GM21381 (cell line): ENCODE measurements around the gene ART5.
"Not testable (repeated sequence)": the region's sequence is repeated elsewhere in the genome, so short reads cannot be mapped to it uniquely, and the experiment has no call there.

ENCODE experiments used
- ATAC-seq: cut with Tn5 transposase; IDR thresholded peaks from one replicate; pipeline ENCODE4 v1.9.1; 2021; ENCODE audit warnings: mild to moderate bottlenecking, moderate library complexity; ENCODE audit not compliant: unreplicated experiment

The ART5 gene

DNA sequence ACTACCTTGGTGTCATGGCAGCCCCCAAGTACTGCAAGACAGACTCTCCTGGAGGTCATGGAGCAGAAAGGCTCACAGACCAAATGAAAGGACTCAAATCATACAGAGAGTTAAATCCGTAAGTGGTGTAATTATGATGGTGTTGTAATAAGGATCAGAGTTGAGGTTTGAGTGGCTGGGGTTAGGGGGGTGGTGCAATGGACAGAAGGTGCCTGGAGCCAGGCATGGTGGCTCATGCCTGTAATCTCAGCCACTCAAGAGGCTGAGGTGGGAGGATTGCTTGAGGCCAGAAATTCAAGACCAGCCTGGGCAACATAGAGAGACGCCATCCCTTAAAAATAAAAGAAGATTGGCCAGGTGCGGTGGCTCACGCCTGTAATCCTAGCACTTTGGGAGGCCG, 18.7 kb downstream of the ART5 start:
- no peak for ATAC-seq

DNA sequence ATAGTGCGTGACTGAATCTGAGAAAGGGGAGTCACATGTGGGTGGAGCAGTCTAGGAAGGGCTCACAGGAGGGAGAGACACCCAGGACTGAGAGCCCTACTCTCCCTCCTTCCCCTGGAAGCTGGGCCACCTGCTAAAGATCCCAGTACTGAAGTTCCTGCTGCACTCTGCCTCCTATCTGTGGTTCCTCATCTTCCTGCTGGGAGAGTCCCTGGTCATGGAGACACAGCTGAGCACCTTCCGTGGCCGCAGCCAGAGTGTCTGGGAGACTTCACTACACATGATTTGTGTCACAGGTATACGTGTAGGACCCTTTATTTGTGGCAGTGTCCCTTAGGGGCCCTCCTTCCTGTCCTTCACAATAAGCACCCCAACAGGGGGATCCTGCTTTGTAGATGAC, 19.3 kb downstream of the ART5 start:
- ATAC-seq: no peak

DNA sequence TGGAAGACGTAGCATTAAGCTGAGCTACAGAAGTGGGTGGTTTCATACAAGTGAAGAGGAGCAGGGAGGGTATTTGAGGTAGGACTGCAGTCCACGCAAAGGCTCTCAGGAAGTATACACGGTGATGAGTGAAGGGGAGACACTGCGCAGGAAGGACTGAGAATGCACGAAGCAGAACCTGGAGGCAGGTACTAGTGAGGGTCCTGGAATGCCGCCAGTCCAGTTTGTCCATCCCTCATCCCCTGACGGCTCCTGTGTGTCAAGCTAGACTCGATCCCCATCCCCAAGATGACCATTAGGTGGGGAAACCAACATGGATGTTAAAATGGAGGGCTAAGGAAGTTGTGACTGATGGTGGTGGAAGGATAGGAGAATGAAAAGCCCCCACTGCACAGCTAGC, 23.8 kb downstream of the ART5 start:
- no peak for ATAC-seq

DNA sequence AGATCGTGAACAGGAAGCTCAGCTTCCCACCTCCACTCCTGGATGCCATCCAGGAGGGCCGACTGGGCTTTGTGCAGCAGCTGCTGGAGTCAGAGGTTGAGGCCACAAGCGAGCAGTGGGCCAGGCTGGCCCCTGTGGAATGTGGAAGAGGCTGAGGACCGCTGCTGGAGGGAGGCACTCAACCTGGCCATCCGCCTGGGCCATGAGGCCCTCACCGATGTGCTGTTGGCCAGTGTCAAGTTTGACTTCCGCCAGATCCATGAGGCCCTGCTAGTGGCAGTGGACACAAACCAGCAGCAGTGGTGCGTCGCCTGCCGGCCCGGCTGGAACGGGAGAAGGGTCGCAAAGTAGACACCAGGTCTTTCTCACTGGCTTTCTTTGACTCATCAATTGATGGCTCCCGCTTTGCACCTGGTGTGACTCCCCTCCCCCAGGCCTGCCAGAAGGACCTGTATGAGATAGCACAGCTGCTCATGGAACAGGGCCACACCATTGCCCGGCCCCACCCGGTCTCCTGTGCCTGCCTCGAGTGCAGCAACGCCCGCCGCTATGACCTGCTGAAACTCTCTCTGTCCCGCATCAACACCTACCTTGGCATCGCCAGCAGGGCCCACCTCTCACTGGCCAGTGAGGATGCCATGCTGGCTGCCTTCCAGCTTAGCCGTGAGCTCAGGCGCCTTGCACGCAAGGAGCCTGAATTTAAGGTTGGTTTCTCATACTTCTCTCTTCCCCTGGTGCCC, 24.9 kb downstream of the ART5 start:
- ATAC-seq: no peak

DNA sequence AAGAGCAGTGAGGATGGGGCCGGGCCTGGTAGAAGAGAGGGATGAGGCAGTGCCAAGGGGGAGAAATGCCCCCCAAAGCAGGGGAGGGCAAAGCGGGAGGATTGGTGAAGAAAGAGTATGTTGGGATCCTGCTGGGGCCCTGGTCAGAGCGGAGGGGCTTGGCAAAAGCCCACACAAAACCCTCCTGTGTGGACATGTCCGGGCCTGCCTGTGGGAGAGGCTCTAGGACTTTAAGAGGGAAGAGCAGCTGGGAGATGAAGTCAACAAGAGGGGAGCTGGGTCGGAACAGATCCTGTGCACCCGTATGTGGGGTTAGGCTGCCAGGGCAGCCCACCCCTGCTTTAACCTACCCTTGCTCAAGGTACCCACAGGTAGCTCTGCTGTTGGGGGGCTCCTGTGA, 25.8 kb downstream of the ART5 start:
- ATAC-seq: no peak

DNA sequence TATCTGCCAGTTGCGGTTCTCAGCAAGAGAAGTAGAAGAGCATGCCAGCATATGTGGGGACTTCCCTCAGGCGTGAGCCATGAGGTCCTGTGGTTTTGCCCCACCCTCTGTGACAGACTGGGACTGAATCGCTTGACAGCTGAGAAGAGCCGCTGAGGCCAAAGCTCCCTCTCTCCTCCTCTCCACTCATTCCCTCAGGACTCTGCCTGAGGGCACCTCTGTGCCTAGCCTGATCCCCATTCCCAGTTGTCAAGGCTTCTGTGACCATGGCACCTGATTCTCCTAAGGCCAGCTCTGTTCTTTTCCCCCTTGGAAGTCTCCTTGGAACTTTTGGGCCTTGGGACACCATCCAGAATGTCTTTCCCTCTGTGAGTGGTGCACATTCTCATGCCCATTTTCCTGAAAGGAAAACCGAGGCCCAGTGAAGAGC, 27.0 kb downstream of the ART5 start:
- peak; percentile 77 for ATAC-seq

DNA sequence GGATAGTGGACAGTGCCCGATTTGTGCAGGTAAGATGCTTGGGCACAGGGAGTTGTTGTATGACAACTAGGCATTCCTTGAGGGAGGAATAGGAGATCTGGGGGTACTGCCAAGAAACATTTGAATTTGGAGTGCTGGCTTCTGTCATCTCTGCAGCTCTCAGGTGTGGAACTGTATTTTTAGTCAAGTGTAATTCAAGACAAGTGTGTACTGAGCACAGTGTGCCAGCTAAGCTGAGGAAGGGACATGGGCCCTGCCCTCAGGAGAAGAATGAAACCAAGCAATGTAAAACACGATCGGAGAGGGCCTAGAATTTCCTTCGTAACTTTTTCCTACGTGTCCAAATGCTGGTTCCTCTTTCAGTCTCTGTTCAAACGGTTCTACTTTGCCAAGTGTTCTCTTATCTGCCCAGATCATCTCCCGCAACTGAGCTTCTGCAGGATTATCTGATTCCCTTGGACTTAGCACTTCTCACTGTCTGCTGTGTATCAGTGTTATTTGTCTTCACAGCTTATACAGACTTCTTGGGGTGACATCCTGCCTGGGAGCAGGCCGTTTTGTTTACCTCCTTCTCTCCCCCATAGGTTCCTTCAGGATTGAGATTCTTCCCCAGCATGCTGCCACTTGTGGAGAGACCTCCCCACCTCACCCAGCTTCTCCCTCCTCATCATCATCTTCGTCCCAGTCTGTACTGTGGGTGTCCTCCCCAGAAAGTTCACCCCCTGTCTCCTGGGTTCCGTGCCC, 27.6 kb downstream of the ART5 start:
- no peak for ATAC-seq

DNA sequence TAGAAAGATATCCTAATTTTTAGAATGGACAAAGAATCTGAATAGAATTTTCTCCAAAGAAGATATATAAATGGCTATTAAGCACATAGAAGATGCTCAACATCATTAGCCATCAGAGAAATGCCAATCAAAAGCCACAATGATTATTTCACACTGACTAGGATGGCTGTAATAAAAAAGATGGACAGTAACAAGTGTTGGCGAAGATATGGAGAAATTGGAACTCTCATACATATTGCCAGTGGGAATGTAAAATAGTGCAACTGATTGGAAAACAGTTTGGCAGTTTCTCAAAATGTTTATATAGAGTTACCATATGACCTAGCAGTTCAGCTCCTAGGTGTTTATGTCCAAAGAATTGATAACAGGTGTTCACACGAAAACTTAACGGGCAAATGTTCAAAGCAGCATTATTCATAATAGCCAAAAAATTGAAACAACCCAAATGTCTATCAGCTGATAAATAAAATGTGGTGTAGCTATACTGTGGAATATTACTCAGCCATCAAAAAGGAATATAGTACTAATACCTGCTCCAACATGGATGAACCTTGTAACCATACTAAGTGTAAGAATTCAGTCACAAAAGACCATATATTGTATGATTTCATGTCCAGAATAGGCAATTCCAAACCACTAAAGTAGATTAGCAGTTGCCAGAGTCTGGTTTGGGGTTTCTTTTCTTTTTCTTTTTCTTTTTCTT, 29.7 kb downstream of the ART5 start:
- ATAC-seq: no peak

DNA sequence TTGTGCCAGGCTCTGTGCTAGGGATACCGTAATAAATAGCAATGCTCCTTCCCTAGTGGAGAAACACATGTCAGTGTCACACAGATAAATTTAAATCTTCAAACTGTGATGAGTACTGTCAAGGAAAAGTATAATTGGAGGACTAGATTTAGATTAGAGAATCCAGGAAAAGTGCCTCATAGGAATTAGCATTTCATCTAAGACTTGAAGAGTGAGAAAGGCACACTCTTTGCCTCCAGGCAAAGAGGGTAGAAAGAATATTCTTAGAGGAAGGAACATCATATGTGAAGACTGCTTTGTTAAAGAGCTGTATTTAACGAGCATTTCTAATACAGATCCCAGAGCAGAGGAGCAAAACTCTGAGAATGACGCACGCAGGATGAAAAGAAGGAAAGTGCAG, 30.9 kb downstream of the ART5 start:
- no peak for ATAC-seq

DNA sequence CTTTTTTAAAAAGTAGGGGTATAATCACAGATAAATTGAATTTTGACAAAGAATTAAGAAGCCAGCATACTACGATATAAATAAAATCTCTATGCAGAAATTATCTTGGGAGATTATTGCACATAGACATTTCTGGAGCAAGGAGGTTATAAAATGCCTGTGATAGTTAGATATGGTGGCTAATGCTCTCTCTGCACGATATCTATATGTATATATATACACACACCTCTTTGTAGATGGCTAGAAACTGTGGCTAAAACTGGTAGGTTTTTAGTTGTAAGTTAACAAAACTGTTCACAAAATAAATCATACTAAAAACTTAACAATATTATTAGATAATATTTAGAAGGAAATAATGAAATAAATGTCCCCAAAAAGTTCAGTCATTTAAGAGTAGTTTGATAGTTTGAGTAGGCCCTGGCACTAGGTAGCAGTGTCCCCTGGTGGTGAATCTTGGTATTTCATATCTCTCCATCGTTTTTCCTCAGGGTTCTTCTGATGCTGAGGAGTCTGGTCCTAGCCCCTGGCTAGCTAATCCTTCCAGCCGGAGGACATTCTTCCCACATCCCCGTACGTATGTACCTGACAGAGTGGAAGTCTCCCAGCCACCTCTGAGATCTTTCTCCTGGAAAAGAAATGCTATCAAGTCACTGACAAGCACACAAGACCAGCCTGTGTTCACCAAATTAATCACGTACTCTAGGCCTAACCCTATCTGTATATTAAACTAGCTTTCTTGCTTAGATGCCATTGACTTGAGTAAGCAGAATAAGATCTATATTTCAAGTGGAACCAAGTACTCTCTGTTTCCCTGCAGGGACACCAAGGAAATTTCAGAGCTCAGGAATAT, 32.2 kb downstream of the ART5 start:
- no peak for ATAC-seq

DNA sequence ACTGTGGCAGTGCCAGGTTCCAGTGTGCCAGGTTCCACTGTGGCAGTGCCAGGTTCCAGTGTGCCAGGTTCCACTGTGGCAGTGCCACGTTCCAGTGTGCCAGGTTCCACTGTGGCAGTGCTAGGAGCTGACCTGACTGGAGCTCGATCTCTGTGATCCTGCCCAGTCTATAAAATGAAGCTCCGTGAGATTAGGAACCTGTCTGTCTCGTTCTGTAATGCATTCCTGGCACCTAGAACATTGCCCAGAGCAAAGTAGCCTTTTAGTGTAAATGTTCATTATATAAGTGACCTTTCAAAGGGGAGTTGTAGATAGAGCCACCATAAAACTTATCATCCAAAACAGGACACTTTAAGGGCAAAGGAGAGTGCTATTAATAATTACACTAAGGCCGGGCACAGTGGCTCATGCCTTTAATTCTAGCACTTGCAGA, 36.0 kb downstream of the ART5 start:
- ATAC-seq: no peak

DNA sequence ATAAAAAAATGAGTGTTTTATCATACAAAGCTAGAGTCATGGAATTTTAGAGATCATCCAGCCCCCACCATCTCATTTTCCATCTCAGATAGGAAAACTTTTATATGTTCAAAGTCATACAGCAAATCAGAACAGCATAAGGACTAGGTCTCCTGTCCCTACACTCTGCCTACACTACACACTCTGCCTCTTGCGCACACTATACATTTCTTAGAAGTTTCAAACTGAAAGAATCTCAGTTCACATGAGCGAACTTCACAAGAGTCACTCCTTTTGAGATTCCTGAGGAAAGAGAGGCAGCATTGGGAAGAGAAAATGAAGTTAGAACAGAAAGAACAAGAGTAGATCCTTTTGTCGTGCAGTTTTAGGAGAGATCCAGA, 36.5 kb downstream of the ART5 start:
- no peak for ATAC-seq

DNA sequence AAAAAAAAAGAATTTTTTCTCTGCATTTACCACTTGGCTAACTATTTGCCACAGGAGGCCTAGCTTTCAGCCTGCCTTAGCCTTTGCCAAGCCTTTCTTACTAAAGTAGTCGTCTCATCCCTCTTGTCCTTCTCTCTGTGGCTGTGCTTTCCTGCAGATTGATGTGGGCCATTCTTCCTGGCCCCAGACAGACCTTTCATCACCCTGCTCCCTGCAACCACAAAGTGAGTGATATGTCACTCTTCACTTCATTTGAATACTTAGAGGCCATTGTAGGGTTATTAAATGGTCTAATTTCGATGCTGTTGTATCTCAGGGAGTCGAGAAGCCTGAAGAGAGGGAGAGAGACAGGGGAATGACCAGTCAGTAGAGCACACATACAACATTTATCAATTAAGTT, 37.6 kb downstream of the ART5 start:
- no peak for ATAC-seq

DNA sequence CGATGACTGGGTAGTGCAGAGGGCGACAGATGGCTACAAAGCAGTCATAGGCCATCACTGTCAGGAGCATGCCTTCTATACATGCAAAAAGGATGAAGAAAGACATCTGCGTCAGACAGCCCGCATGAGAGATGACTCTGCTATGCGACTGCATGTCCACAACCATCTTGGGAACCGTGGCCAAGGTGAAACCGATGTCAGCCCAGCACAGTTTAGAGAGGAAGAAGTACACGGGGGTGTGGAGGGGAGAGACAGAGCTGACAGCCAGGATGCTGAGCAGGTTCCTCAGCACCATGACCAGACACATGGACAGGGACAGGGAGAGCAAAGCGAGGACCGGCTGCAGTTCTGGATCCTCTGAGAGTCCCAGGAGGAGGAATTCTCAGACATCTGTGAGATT, 41.6 kb downstream of the ART5 start:
- not testable (repeated sequence) for ATAC-seq

DNA sequence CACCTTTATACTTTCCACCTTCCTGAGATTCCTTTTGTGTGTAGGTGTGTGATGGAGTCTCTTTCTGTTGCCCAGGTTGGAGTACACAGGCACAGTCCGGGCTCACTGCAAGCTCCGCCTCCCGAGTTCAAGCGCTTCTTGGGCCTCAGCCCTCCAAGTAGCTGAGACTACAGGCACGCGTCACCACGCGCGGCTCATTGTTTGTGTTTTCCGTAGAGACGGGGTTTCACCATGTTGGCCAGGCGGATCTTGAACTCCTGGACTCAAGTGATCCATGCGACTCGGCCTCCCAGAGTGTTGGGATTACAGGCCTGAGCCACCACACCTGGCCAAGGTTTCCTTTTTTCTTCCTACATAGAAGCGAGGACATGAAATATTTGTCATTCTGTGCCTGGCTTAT, 44.0 kb downstream of the ART5 start:
- ATAC-seq: not testable (repeated sequence)

DNA sequence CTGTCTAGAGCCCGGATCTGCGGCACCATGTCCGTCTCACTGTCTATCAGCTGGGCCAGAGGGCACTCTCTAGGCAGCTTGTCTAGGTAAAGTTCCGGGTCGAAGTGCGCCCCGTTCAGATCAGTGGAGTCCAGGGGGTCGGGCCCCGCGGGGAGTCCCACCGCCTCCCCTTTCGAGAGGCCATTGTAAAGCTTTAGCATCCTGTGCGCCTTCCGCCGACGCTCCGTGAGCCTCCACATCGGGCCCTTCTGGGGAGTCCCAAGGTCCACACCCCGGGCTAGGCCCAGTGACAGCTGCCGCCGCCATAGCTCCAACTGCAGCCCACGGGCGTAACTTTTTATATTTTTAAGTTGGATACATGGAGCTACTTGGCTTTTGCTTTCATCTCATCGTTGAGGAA, 50.5 kb downstream of the ART5 start:
- ATAC-seq: not testable (repeated sequence)

DNA sequence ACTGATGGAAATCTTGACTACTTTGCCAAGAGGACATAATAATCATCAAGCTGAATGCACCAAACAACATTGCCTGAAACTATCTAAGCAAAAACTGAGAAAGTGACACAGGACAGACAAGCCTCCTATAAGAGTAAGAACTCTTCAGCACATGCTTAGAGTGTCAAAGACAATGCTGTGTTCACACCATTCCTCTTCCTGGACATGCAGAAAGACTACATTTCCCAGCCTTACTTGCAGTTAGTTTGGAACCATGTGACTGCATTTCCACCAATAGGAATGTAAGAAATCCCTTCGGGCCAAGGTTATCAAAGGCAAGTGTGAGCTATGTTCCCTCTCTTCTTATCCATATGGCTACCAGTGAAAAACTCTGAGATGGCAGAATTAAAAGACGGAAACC, 51.6 kb downstream of the ART5 start:
- ATAC-seq: not testable (repeated sequence)

DNA sequence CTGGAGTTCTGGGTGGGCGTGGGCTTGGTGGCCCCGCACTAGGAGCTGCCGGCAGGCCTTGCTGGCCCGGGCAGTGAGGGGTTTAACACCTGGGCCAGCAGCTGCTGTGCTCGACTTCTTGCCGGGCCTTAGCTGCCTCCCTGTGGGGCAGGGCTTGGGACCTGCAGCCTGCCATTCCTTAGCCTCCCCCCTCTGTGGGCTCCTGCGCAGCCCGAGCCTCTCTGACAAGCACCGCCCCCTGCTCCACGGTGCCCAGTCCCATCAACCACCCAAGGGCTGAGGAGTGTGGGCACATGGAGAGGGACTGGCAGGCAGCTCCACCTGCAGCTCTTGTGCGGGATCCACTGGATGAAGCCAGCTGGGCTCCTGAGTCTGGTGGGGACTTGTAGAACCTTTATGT, 53.0 kb downstream of the ART5 start:
- not testable (repeated sequence) for ATAC-seq
